Measurements from ENCODE around the gene PTN.
"Not testable (repeated sequence)": the region's sequence is repeated elsewhere in the genome, so short reads cannot be mapped to it uniquely, and the experiment has no call there.

PTN gene

DNA sequence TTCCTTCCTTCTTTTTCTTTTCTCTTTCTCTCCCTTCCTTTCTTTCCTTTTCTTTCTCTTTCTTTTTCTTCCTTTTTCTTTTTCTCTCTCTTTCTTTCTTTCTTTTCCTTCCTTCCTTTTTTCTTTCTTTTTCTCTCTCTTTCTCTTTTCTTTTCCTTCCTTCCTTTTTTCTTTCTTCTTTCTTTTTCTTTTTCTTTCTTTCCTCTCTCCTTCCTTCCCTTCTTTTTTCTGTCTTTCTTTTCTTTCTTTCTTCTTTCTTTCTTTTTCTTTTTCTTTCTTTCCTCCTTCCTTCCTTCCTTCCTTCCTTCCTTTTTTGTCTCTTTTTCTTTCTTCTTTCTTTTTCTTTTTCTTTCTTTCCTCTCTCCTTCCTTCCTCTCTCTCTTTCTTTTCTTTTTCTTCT lies 136.8 kb downstream of the PTN start:
- TF ChIP-seq, protein P1, sequence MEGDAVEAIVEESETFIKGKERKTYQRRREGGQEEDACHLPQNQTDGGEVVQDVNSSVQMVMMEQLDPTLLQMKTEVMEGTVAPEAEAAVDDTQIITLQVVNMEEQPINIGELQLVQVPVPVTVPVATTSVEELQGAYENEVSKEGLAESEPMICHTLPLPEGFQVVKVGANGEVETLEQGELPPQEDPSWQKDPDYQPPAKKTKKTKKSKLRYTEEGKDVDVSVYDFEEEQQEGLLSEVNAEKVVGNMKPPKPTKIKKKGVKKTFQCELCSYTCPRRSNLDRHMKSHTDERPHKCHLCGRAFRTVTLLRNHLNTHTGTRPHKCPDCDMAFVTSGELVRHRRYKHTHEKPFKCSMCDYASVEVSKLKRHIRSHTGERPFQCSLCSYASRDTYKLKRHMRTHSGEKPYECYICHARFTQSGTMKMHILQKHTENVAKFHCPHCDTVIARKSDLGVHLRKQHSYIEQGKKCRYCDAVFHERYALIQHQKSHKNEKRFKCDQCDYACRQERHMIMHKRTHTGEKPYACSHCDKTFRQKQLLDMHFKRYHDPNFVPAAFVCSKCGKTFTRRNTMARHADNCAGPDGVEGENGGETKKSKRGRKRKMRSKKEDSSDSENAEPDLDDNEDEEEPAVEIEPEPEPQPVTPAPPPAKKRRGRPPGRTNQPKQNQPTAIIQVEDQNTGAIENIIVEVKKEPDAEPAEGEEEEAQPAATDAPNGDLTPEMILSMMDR (IDR thresholded peaks at IDR 0.05; ENCODE audit: low read depth, low read length, missing control alignments), result no peak
- no peak overlapping the region for H3K4me3 ChIP-seq (ENCODE audit: low read depth, low read length)
- no peak for DNase-seq (ENCODE audit: low read depth)
- in situ Hi-C loops (cut with HindIII; ENCODE audit: low sequenced_read_pairs), result no loop called here

DNA sequence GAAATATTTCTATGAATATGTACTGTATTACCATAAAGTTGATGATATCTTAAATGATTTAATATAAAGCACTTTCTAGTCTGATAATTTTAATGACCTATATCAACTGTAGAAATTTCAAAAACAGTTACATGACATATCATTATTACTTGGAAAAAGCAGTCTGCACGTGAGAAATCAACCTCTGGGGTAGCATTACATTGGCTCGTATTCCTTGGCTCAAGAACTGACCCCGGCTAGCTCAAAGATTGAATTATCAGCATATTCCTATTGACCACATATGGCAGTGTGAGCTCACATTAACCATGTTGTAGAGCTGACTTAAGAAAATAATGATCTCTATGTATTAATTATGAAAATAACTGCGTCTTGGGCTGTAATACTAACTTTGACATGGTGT lies 139.3 kb downstream of the PTN start:
- DNase-seq (ENCODE audit: low read depth), result no peak
- TF ChIP-seq, protein P1 (IDR thresholded peaks at IDR 0.05; ENCODE audit: low read depth, low read length, missing control alignments), result no peak
- H3K4me3 ChIP-seq (ENCODE audit: low read depth, low read length), result no peak overlapping the region
- in situ Hi-C loops (cut with HindIII; ENCODE audit: low sequenced_read_pairs), result no loop called here

DNA sequence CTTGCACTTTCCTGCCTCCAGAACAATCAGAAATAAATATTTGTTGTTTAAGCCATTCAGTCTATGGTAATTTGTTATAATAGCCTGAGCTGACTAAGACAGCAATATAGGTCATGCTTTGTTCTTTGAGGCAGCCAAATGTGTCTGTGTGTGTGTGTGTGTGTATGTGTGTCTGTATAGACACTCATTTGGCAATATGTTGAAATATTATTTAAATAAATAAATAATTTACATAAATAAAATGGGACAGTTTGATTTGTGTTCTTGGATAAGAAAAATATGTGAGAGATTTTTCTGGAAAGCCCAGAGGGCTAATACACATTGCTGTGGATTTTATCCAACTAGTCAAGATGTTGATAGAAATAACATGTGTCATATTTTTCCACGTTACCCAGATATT lies 140.2 kb downstream of the PTN start:
- DNase-seq (ENCODE audit: low read depth), result no peak
- in situ Hi-C loops (cut with HindIII; ENCODE audit: low sequenced_read_pairs), result no loop called here
- no peak overlapping the region for H3K4me3 ChIP-seq (ENCODE audit: low read depth, low read length)
- TF ChIP-seq, protein P1 (IDR thresholded peaks at IDR 0.05; ENCODE audit: low read depth, low read length, missing control alignments), result no peak

DNA sequence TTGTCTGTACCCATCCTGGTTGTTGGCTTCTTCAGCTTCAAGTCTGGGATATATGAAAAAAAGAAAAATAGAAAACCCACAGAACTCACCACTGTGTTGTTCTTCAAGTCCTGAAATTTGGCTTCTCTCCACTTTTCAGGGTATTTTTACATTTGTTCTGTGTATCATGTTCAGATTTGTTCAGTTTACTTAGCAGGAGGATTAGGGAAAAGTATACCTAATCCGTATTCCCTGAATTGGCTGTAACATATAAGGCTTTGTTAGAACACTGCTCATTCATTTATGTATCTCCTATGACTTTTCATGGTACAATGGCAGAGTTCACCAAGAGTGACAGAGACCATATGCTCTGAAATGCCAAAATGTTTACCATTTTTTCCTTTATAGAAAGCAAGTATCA lies 146.9 kb downstream of the PTN start:
- TF ChIP-seq, protein P1 (IDR thresholded peaks at IDR 0.05; ENCODE audit: low read depth, low read length, missing control alignments), result no peak
- in situ Hi-C loops (cut with HindIII; ENCODE audit: low sequenced_read_pairs), result no loop called here
- H3K4me3 ChIP-seq (ENCODE audit: low read depth, low read length), result no peak overlapping the region
- peak; percentile 8 for DNase-seq (ENCODE audit: low read depth)

DNA sequence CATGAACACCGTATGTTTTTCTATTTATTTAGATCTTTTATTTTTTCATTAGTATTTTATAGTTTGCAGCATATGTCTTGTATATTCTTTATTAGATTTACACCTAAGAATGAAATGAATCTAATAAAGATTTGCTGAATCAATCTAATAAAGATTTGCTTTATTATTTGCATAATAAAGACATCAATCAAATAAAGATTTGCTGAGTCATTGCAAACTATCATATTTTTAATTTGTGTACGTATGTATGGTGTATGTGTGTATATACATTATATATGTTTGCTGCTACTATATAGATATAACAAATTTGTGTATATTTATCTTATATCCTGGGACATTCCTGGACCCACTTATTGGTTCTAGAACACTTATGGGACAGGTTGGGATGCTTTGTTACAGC lies 147.5 kb downstream of the PTN start:
- TF ChIP-seq, protein P1 (IDR thresholded peaks at IDR 0.05; ENCODE audit: low read depth, low read length, missing control alignments), result no peak
- in situ Hi-C loops (cut with HindIII; ENCODE audit: low sequenced_read_pairs), result no loop called here
- no peak for DNase-seq (ENCODE audit: low read depth)
- no peak overlapping the region for H3K4me3 ChIP-seq (ENCODE audit: low read depth, low read length)

DNA sequence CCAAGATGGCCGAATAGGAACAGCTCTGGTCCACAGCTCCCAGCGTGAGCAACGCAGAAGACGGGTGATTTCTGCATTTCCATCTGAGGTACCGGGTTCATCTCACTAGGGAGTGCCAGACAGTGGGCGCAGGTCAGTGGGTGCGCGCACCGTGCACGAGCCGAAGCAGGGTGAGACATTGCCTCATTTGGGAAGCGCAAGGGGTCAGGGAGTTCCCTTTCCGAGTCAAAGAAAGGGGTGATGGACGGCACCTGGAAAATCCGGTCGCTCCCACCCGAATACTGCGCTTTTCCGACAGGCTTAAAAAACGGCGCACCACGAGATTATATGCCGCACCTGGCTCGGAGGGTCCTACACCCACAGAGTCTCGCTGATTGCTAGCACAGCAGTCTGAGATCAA lies 161.9 kb downstream of the PTN start:
- H3K4me3 ChIP-seq (ENCODE audit: low read depth, low read length); DNase-seq (ENCODE audit: low read depth); in situ Hi-C loops (cut with HindIII; ENCODE audit: low sequenced_read_pairs): not testable (repeated sequence)
